ENCODE results near the gene TFF2. TPM values are rescaled to one million over a fixed set of nuclear protein-coding genes. Genes with fewer than 3 reads are reported as not detected.

The TFF2 gene
- total RNA-seq, 4 donors from 2014 or later, result not detected

DNA sequence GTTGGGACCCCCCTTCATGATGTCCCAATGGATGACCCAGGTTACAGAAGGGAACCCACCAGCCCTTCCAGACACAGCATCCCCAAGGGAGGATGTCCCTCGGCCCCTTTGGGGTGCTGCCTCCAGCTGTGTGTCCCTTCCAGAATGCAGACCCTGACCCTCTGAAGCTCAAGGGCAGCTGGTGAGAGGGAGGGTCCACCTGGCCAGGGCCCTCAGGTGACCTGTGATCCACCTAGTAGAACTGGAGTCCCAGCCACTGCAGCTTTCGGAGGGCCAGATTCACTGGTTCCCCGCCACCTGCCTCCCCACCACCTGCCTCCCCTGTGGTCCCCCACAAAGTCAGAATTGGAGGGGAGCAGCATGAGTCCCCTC lies 25.2 kb upstream of the TFF2 start:
- H3K36me3 ChIP-seq, result no peaks in the 10 kb centered on the region
- H3K27ac ChIP-seq, result no peak overlapping the region
- WGBS, 2 donors, result 78 to 83% methylated on average over 1 to 3 of the region's 3 CpGs
- no peaks in the 10 kb centered on the region for H3K4me1 ChIP-seq
- H3K27me3 ChIP-seq, result peaks cover 0 to 11% of the 10 kb centered on the region in 2 donors
- no peak for DNase-seq (ENCODE audit: low spot score in 2 of 2)
- no peak overlapping the region for H3K4me3 ChIP-seq
- H3K9me3 ChIP-seq, result peaks cover 0 to under 1% (median 0%) of the 10 kb centered on the region in 4 donors
- TF ChIP-seq EP300 (IDR thresholded peaks at IDR 0.05), result no peak
- TF ChIP-seq, protein P1, sequence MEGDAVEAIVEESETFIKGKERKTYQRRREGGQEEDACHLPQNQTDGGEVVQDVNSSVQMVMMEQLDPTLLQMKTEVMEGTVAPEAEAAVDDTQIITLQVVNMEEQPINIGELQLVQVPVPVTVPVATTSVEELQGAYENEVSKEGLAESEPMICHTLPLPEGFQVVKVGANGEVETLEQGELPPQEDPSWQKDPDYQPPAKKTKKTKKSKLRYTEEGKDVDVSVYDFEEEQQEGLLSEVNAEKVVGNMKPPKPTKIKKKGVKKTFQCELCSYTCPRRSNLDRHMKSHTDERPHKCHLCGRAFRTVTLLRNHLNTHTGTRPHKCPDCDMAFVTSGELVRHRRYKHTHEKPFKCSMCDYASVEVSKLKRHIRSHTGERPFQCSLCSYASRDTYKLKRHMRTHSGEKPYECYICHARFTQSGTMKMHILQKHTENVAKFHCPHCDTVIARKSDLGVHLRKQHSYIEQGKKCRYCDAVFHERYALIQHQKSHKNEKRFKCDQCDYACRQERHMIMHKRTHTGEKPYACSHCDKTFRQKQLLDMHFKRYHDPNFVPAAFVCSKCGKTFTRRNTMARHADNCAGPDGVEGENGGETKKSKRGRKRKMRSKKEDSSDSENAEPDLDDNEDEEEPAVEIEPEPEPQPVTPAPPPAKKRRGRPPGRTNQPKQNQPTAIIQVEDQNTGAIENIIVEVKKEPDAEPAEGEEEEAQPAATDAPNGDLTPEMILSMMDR (IDR thresholded peaks at IDR 0.05), result no peak
- TF ChIP-seq POLR2A (IDR thresholded peaks at IDR 0.05), result no peak

DNA sequence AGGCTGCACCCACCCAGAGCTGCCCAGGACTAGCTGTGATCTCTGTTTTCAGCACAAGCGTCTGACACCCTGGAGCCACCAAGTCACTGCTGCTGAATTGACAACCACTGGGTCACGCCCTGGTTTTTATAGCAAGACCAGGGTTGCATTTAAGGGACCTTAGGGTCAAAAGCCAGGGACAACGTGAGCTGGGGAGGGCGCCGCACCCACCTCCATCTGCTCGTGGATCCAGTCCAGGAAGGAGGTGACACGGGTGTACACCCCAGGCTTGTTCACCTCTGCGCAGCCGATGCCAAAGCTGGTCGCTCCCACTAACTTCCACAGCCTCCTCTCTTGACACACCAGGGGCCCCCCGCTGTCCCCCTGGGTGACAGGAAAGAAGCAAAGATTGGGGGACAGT lies 24.7 kb upstream of the TFF2 start:
- no peak for DNase-seq (ENCODE audit: low spot score in 2 of 2)
- WGBS, 2 donors, result 61 to 70% methylated on average over 11 of the region's 11 CpGs

DNA sequence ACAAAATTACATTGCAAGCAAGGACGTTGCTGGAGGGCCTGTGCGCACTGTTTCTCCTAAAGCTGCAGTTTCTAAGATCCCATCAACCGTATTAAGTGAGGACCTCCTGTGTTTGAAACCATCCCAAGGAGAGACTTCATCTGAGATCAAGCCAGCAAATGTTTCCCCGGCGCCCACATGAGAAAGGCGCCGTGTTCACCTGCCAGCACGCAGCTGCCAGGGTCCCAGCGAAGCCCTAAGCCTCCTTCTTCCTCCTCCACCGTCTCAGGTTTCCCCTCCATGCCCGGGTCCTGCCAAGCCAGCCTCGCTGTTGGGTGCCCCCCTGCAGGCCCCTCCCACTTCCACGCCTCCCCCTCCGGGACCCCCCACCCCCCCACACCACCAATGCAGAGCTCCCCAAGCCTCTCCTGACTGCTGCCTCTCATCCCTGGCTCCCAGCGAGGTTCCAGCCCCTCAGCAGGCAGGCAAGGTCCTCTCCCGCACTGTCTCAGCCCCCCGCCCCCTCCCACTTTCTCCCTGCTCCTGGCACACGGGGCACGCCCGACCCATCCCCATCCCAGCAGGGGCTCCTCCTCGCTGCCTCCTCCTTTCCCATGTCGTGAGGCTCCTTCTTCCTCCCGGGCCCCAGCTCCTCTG lies 24.2 kb upstream of the TFF2 start:
- TF ChIP-seq, protein P1 (IDR thresholded peaks at IDR 0.05), result no peak
- TF ChIP-seq EP300 (IDR thresholded peaks at IDR 0.05), result no peak
- no peak for TF ChIP-seq POLR2A (IDR thresholded peaks at IDR 0.05)
- no peak overlapping the region for H3K4me3 ChIP-seq
- H3K36me3 ChIP-seq, result no peaks in the 10 kb centered on the region
- no peak overlapping the region for H3K27ac ChIP-seq
- no peak for DNase-seq (ENCODE audit: low spot score in 2 of 2)
- no peaks in the 10 kb centered on the region for H3K4me1 ChIP-seq
- H3K9me3 ChIP-seq, result no peaks in the 10 kb centered on the region
- WGBS, 2 donors, result 20 to 44% methylated on average over 23 of the region's 23 CpGs
- H3K27me3 ChIP-seq, result peaks cover 0 to 11% of the 10 kb centered on the region in 2 donors

More for the DNA sequence above, 24.7 kb upstream of the TFF2 start:
- TF ChIP-seq EP300 (IDR thresholded peaks at IDR 0.05), result no peak
- no peak for TF ChIP-seq POLR2A (IDR thresholded peaks at IDR 0.05)
- TF ChIP-seq, protein P1 (IDR thresholded peaks at IDR 0.05), result no peak
- no peaks in the 10 kb centered on the region for H3K36me3 ChIP-seq
- no peak overlapping the region for H3K4me3 ChIP-seq
- H3K4me1 ChIP-seq, result no peaks in the 10 kb centered on the region
- peaks cover 0 to 11% of the 10 kb centered on the region in 2 donors for H3K27me3 ChIP-seq
- no peaks in the 10 kb centered on the region for H3K9me3 ChIP-seq
- H3K27ac ChIP-seq, result no peak overlapping the region

DNA sequence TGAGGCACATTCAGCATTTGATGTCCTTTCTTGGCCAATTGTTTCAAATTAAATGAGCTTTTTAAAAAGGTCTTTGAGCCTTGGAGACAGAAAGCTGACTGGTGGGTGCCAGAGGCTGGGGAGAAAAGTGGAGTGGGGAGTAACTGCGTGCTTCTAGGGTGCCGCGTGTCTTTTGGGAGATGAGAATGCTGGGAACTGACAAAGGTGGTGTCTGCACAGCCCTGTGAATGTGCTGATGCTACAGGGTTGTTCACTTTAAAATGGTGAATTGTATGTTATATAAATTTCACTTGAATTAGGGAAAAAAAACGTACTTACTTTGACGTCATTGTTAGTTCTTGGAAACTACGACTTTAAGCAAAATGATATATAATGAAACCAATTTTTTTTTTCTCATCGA lies 23.7 kb upstream of the TFF2 start:
- DNase-seq (ENCODE audit: low spot score in 2 of 2), result no peak
- no peak for TF ChIP-seq EP300 (IDR thresholded peaks at IDR 0.05)
- no peak overlapping the region for H3K4me3 ChIP-seq

DNA sequence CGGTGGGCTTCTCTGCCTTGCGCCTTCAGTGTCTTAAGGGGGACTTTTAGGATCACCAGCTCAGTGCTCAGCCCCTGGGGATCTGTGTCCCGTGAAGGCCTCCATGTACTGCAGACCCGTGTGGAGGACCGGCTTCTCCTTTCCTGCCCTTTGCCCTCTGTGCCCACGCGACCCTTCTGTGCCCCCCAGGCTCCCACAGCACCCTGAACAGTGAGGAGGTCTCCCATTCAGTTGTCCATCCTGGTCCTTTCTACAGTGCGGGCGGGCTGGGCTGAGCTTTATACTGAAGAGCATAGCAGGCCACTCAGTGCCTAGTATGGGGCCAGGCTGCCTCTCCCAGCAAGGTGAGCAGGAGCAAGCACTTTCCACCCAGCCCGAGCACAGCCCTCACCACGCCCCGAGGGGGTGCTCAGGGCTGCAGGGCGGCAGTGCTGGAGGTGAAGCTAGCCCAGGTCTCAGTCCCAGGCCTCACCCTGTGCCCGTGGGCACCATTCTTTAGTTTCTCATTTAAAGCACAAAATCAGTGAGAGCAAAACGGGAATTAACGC lies 23.2 kb upstream of the TFF2 start:
- Histone ChIP-seq H3K36me3 (no peaks in the 10 kb centered on the region), H3K27ac (no peak overlapping the region), H3K27me3 (peaks cover 0 to 11% of the 10 kb centered on the region in 2 donors), H3K9me3 (no peaks in the 10 kb centered on the region), H3K4me1 (no peaks in the 10 kb centered on the region), H3K4me3 (no peak overlapping the region)
- 76 to 81% methylated on average over 16 of the region's 16 CpGs for WGBS, 2 donors
- no peak for DNase-seq (ENCODE audit: low spot score in 2 of 2)
- no peak for TF ChIP-seq EP300 (IDR thresholded peaks at IDR 0.05)
- TF ChIP-seq POLR2A (IDR thresholded peaks at IDR 0.05), result no peak
- TF ChIP-seq, protein P1 (IDR thresholded peaks at IDR 0.05), result no peak

More for the DNA sequence above, 23.7 kb upstream of the TFF2 start:
- 68 to 74% methylated on average over 7 of the region's 7 CpGs for WGBS, 2 donors
- H3K27ac ChIP-seq, result no peak overlapping the region
- H3K9me3 ChIP-seq, result no peaks in the 10 kb centered on the region
- H3K27me3 ChIP-seq, result peaks cover 0 to 11% of the 10 kb centered on the region in 2 donors
- no peaks in the 10 kb centered on the region for H3K36me3 ChIP-seq
- H3K4me1 ChIP-seq, result no peaks in the 10 kb centered on the region
